GM21529 (cell line): ENCODE data around the gene SCTR.

Experiments
- ATAC-seq: cut with Tn5 transposase; IDR thresholded peaks from one replicate; pipeline ENCODE4 v1.9.1; 2021; ENCODE audit not compliant: unreplicated experiment

Gene SCTR

GRCh38 chr2:119523952-119524694 is at the start of gene SCTR:
SCTR (minus strand) TSS chr2:119524483; CDS start chr2:119524226, 257 bp downstream.
- ATAC-seq = no peak

DNA sequence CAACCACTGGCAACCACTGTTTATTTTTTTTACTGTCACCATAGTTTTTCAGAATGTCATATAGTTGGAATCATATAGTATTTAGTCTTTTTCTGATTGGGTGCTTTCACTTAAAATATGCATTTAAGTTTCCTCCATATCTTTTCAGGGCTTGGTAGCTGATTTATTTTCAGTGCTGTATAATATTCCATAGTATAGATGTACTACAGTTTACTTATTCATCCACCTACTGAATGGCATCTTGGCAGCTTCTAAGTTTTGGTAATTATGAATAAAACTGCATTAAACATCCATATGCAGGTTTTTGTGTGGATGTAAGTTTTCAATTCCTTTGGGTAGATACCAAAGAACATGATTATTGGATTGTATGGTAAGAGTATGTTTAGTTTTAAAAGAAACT is 43.0 kb upstream of the SCTR start:
- ATAC-seq = no peak

DNA sequence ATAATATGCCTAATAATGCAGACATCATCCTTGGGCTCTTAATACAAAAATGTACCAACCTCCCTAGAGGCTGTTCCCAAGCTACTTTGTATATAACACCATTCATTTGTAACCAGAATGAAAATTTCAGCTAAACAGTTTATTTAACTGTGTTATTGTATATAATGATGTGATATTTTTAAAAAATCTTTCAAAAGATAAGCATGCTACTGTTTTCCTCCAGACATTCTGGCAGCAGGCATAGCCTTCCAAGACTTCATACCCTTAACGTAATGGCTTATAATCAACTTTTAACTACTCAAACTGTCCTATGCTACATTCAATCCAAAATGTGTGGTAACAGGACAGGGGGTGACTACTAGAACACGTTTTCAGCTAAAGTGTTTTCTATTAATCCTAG is 41.2 kb upstream of the SCTR start:
- no peak for ATAC-seq

DNA sequence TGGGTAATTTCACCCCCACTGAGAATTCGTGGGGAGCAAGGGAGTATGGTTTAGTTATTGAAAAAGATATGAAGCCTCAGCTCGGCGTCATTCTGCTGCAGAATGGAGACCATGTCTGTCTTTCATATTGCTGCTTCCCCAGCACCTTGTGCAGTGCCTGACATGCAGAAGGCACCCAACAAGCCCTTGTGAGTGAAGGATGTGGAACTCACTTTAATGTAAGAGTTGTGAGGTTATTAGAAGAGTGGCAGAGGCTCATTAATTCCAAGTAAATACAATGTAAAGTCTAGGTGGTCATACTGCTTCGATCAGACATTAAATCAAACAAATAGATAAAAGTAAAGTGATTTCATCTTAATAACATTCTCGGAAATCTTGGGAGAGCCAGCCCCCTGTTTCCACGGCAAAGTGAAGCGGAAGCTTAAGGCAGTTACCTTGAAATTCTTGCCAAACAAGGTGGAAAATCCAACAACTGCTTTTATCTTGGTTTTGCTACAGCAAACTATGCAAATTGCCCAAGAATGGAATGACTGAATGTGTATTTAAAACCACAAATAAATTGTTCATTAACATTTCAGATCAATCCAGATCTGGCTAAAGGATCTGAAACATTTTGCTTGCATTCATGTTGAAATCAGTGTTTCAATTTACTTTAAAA is 29.5 kb upstream of the SCTR start:
- ATAC-seq = no peak

- ATAC-seq = no peak
Measured at GRCh38 chr2:119552902-119553301, 28.6 kb upstream of the SCTR start.

GRCh38 chr2:119550856-119551255 is 26.6 kb upstream of the SCTR start:
- ATAC-seq = no peak

GRCh38 chr2:119550346-119550745 is 26.1 kb upstream of the SCTR start:
- no peak for ATAC-seq

GRCh38 chr2:119549241-119549640 is 25.0 kb upstream of the SCTR start:
- no peak for ATAC-seq

GRCh38 chr2:119548516-119549120 is 24.3 kb upstream of the SCTR start:
- no peak for ATAC-seq

DNA sequence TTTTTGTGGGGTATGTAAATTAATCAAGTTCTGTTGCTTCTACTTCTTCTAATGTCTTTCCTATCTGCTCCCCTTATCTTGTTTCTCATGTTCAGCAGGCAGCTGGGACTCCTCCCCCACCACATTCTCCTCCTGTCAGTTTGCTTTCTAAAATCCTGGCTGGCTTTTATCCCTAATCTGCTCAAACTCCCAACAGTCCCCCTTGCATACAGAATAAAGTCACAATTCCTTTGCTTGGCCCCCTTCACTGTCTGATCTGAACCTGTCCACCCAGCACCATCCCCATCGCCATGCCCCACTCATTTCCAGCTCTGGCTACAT is 22.1 kb upstream of the SCTR start:
- no peak for ATAC-seq

GRCh38 chr2:119545754-119546446 is 21.6 kb upstream of the SCTR start:
- ATAC-seq = no peak

GRCh38 chr2:119544939-119545475 is 20.7 kb upstream of the SCTR start:
- ATAC-seq = no peak

- ATAC-seq = peak; percentile 79
Measured at GRCh38 chr2:119544075-119544938, 20.0 kb upstream of the SCTR start, which contains the start of gene CFAP221. CFAP221 (plus strand) TSS chr2:119544449; CDS start chr2:119546132, 1,683 bp downstream.

- ATAC-seq = no peak
Measured at GRCh38 chr2:119541476-119541875, 17.2 kb upstream of the SCTR start.

DNA sequence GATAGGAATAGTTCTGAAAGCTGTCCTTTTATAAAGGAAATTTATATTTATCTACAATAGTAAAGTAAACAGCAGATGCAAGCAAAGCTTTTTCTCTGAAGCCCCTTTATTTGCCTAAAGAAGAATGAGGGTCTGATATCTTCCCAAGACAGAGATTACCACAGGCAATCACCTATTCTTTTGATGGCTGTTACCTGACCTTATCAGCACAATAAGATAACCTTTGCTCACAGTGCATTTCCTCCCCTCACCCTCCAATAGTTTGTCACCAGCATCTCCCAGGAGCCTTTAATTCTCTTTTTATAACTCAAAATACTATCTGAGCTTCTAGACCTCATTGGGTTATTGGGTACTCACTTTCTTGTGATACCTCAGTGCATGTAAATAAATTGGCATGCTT is 13.5 kb upstream of the SCTR start:
- ATAC-seq = no peak

- no peak for ATAC-seq
Measured at GRCh38 chr2:119536707-119537106, 12.4 kb upstream of the SCTR start.

- ATAC-seq = no peak
Measured at GRCh38 chr2:119536211-119536610, 11.9 kb upstream of the SCTR start.

- no peak for ATAC-seq
Measured at GRCh38 chr2:119533560-119533959, 9.3 kb upstream of the SCTR start.

DNA sequence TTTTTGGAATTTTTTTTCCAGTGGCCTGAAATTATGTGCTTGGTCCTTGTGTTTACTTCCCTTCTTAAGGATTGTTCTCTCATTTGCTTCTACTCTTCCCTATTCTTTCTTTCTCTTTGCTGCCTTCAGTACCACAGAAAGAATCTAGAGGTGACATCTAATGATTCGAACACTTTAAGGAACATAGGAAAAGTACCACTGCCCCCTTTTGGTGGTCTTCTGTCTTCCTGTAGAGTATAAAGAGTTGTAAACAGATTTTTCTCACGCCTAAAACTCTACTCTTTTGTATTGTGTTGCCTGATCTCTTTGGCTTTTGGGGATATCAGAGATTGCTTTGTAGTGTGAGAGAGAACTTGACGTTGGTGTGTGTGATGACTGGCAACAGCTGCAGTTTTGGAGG is 7.0 kb upstream of the SCTR start:
- no peak for ATAC-seq

DNA sequence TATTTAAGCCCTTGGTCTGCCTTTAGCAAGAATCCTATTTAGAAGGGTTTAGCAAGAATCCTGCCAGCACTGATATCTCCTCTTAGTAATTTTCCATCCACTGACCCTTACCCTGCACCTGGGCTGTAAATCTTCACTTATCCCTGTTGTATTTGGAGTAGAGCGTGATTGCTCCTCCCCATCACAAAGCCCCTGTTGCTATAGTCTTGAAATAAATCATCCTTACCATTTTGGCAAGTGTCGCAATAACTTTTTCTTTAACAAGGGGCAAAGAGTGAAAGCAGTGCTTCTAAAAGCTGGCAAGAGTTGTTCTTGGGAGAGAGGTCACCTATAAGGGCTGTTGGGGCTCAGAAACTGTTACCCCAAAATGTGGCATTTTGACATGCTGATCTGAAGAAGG is 3.7 kb upstream of the SCTR start:
- ATAC-seq = no peak

GRCh38 chr2:119525614-119526013 is 1.3 kb upstream of the SCTR start:
- no peak for ATAC-seq
